ENCODE measurements around the gene SPEG. TPM values are rescaled to one million over a fixed set of nuclear protein-coding genes. Genes with fewer than 3 reads are reported as not detected.

SPEG gene
- total RNA-seq, 1 experiment from 2014 or later, result 26.2 TPM

DNA sequence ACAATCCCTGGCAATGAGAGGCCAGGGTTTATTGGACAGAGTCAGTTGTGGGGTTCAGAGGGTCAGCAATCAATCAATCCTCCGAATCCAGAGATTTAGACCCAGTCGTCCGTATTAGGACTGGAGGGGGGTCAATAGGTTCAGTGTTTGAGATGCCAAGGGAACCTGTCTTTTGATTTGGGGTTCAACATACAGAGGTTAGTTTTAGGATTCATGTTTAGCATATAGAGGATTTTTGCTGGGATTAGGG, 64.3 kb downstream of the SPEG start:
- H3K4me3 ChIP-seq, result peak overlapping the region; percentile 60
- no peaks in the 10 kb centered on the region for H3K9me3 ChIP-seq (replicated peaks)
- H3K27me3 ChIP-seq, result no peaks in the 10 kb centered on the region
- no peak for DNase-seq
- peak overlapping the region; percentile 35; the same call in 1 of the 2 replicates for H3K27ac ChIP-seq
- H3K4me1 ChIP-seq, result peaks cover 14% of the 10 kb centered on the region
- H3K36me3 ChIP-seq, result no peaks in the 10 kb centered on the region

DNA sequence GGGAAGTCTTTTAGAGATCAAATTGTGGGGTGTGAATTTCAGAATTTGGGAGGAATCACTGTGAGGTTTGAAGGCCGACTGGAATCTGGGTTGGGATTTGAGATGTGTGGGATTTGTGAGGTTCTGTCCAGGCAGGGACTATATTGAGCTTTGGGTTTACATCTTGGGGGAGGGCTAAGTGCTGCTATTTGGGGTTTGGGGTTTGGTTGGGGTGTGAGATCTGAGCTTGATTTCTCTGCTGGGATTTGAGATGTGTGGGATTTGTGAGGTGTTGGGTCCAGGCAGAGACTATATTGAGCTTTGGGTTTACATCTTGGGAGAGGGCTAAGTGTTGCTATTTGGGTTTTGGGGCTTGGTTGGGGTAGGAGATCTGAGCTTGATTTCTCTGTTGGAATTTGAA, 64.9 kb downstream of the SPEG start:
- Histone ChIP-seq H3K36me3 (no peaks in the 10 kb centered on the region; the same call in 1 of the 2 replicates), H3K9me3 (replicated peaks) (no peaks in the 10 kb centered on the region), H3K27ac (no peak overlapping the region), H3K4me1 (peaks cover 14% of the 10 kb centered on the region), H3K27me3 (no peaks in the 10 kb centered on the region), H3K4me3 (no peak overlapping the region; the same call in 1 of the 2 replicates)
- DNase-seq, result no peak

DNA sequence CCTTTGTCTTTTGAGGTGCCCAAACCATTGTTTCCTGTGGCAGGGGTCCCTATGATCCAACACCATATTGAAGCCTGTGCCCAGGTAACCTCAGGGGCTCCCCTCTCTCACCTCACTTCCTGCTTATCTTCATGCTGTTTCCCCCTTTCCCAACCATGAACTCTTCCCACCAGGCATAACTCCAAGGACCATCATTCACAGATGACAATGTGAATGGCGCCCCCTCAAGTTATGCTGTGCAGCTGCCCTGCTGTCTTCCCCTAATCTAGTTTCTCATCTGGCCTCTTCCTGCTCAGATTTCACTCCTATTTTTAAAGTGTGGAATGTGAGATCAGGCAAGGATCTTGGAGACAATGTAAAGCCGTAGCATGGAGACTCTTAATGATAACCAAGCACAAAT, 65.5 kb downstream of the SPEG start:
- DNase-seq, result peak; percentile 45 to 65
- H3K4me1 ChIP-seq, result peaks cover 14% of the 10 kb centered on the region
- no peaks in the 10 kb centered on the region; the same call in 1 of the 2 replicates for H3K36me3 ChIP-seq
- no peaks in the 10 kb centered on the region for H3K9me3 ChIP-seq (replicated peaks)
- no peaks in the 10 kb centered on the region for H3K27me3 ChIP-seq
- H3K4me3 ChIP-seq, result no peak overlapping the region
- H3K27ac ChIP-seq, result no peak overlapping the region

DNA sequence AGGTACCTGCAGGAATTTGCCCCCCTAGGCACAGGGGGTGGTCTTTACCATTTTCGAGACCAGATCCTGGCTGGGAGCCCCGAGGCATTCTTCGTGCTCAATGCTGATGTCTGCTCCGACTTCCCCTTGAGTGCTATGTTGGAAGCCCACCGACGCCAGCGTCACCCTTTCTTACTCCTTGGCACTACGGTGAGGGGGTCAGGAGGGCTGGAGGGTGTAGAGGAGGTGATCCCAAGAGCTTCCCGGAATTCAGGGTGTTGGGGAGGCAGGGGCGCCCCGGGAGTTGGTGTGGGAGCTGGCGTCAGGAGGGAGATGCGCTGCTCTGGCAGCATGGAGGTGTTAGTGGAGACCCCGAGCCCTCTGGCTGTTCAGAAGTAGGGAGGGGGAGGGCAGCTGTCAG, 67.2 kb downstream of the SPEG start:
- Histone ChIP-seq H3K4me3 (no peak overlapping the region), H3K27me3 (no peaks in the 10 kb centered on the region), H3K27ac (no peak overlapping the region), H3K9me3 (replicated peaks) (no peaks in the 10 kb centered on the region), H3K4me1 (peaks cover 8% of the 10 kb centered on the region; the same call in 1 of the 2 replicates), H3K36me3 (no peaks in the 10 kb centered on the region; the same call in 1 of the 2 replicates)
- no peak for DNase-seq

DNA sequence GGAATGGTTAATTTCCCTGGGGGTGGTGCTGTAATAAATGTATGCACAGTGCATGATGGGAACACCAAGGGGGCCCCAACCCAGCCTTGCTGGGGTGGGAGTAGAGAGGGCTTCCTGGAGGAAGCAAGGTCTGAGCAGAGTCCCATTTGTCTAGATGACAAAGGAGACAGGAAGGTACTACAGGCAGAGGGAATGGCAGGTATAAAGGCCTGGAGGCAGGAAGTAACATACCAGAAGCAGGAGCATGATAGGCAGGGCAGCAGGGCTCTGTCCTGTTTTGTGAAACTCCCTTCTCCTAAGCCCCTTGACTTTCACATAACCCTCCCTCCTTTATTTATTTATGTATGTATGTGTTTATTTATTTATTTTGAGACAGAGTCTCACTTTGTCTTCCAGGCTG, 68.0 kb downstream of the SPEG start:
- peaks cover 11% of the 10 kb centered on the region; the same call in 1 of the 2 replicates for H3K4me1 ChIP-seq
- H3K36me3 ChIP-seq, result no peaks in the 10 kb centered on the region; the same call in 1 of the 2 replicates
- no peaks in the 10 kb centered on the region for H3K9me3 ChIP-seq (replicated peaks)
- H3K27ac ChIP-seq, result no peak overlapping the region
- no peak overlapping the region for H3K4me3 ChIP-seq
- no peak for DNase-seq
- no peaks in the 10 kb centered on the region for H3K27me3 ChIP-seq

DNA sequence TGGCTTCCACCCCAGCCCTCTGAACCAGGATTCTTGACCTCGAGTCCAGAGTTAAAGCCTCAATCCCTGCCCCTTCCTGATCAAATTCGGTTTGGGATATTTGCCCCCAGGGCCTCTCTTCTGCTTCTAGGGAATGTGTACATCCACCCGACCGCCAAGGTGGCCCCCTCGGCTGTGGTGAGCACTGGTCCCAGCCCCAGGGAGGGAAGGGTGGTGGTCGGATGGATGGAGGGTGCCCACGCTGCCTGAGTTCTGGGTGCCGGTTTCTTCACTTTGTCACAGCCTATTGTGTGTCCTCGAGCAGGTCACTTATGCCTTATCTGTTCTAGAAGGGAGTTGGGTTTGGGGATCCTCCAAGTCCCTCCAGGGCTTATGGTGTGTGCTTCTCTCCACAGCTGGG, 70.9 kb downstream of the SPEG start:
- no peak for DNase-seq
- no peaks in the 10 kb centered on the region; the same call in 1 of the 2 replicates for H3K36me3 ChIP-seq
- peaks cover 21% of the 10 kb centered on the region for H3K4me1 ChIP-seq
- no peak overlapping the region for H3K27ac ChIP-seq
- no peaks in the 10 kb centered on the region for H3K27me3 ChIP-seq
- no peak overlapping the region for H3K4me3 ChIP-seq
- no peaks in the 10 kb centered on the region for H3K9me3 ChIP-seq (replicated peaks)

DNA sequence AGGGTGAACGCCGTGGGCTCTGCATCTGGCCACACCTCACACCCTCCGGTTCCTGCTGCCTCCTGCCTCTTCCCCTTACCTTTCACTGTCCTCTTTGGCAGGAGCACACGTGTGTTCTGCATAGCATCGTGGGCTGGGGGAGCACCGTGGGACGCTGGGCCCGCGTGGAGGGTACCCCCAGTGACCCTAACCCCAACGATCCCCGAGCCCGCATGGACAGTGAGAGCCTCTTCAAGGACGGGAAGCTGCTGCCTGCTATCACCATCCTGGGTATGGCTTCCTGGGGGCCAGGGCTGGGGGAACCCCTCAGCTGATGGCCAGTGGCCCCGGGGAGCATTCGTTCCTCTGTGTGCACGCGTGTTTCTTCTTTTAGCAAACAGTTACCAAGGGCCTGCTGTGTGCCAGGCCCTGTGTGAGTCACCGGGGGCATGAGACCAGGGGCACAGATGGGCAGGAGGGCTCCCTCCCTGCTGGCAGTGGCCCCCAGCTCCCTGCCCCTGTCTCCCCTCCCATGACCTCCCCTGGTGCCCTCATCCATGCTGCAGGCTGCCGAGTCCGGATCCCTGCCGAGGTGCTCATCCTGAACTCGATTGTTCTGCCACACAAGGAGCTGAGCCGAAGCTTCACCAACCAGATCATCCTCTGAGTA, 71.6 kb downstream of the SPEG start:
- Histone ChIP-seq H3K27me3 (no peaks in the 10 kb centered on the region), H3K27ac (no peak overlapping the region), H3K4me1 (peaks cover 28% of the 10 kb centered on the region), H3K4me3 (no peak overlapping the region), H3K9me3 (replicated peaks) (no peaks in the 10 kb centered on the region), H3K36me3 (no peaks in the 10 kb centered on the region; the same call in 1 of the 2 replicates)
- no peak for DNase-seq

DNA sequence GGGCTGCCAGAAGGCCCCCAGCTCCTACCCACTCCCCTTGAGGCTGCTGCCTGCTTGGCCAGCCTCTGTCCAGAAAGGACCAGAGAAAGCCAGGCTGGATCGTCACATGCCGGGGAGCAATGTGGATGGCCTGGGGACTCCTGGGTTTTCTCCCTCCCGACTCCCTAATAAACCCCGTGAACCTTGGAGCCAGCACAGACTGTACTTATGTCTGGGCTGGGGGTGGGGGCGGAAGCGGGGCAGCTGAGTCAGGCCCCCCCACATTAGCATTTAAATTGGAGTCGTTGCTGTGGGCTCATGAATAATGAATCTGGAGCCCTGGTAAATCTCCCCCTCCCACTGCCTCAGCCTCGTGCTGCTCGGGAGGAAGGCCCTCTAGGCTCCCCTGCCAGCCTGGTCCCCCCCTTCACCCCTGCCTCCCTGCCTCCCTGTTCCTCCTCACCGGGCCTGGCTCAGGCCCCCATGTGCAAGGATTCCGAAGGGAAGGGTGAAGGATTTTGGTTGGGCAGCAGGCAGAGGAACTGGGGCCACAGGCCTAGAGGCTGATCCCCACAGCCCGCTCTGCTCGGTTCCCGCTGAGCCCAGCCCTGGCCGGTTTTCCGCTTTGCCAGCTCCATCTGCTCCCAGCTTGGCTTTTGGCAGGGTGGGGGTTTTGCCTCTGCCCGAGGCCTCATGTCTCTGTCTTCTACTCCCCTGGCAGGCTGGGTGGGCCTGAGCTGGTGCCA, 72.3 kb downstream of the SPEG start:
- H3K4me1 ChIP-seq, result peaks cover 33% of the 10 kb centered on the region
- no peak overlapping the region for H3K4me3 ChIP-seq
- no peaks in the 10 kb centered on the region for H3K9me3 ChIP-seq (replicated peaks)
- H3K36me3 ChIP-seq, result no peaks in the 10 kb centered on the region; the same call in 1 of the 2 replicates
- no peak for DNase-seq
- no peaks in the 10 kb centered on the region for H3K27me3 ChIP-seq
- no peak overlapping the region for H3K27ac ChIP-seq

DNA sequence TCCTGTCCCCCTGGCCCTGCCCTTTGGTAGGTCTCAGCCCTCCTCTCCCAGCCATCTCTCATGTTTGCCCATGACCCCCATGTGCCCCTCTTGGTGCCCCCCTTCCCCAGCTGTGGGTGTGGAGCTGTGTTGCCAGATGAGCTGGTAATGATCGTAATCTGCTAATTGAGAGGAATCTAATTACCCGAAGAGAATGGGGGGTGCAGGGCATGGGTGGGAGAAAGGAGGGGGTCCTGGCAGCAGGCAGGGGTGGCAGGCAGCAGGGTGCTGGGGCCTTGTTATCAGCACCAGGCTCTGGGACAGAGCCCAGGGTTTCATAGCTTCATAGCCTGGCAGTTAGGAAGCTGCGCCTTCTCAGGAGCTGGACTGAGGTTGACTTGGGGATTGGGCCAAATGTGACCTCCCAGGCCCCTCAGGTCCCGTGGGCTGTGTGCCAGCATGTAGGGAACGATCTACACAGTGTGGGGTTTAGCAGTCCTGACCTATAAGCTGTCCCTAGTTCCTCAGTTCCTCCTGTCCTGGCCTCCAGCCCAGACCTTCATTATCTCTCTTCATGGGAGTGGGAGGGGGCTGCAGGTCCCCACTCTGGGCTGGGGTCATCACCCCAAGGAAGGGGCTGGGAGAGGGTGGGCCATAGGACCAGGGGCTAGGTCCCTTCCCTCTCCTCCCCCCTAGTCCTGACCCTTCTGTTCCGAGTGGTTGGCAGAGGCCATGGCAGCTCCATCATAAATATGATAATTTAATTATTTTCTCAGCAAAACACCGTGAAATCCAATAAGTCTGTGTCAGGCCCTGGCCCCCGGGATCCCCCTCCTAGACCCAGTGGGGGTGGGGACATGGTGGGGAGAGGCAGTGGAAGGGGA, 73.2 kb downstream of the SPEG start:
- no peak for DNase-seq
- Histone ChIP-seq H3K36me3 (no peaks in the 10 kb centered on the region; the same call in 1 of the 2 replicates), H3K9me3 (replicated peaks) (no peaks in the 10 kb centered on the region), H3K4me3 (no peak overlapping the region), H3K27me3 (no peaks in the 10 kb centered on the region), H3K4me1 (peaks cover 41% of the 10 kb centered on the region), H3K27ac (no peak overlapping the region)

DNA sequence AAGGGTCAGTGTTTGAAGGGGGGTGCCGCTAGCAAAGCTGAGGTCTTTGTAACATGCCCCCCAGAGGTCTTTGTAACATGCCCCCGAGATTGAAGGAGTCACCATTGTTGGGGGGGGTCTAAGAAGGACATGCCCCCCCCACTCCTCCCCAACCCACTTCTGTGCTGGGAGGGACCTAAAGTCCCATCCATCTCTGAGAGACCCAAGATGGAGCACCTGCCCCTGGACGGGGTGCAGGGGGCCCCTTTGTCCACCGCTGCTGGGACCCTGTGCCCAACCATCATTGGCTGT, 73.7 kb downstream of the SPEG start:
- no peaks in the 10 kb centered on the region for H3K27me3 ChIP-seq
- peaks cover 47% of the 10 kb centered on the region for H3K4me1 ChIP-seq
- H3K27ac ChIP-seq, result no peak overlapping the region
- H3K9me3 ChIP-seq (replicated peaks), result no peaks in the 10 kb centered on the region
- H3K4me3 ChIP-seq, result no peak overlapping the region
- no peak for DNase-seq
- H3K36me3 ChIP-seq, result no peaks in the 10 kb centered on the region; the same call in 1 of the 2 replicates

DNA sequence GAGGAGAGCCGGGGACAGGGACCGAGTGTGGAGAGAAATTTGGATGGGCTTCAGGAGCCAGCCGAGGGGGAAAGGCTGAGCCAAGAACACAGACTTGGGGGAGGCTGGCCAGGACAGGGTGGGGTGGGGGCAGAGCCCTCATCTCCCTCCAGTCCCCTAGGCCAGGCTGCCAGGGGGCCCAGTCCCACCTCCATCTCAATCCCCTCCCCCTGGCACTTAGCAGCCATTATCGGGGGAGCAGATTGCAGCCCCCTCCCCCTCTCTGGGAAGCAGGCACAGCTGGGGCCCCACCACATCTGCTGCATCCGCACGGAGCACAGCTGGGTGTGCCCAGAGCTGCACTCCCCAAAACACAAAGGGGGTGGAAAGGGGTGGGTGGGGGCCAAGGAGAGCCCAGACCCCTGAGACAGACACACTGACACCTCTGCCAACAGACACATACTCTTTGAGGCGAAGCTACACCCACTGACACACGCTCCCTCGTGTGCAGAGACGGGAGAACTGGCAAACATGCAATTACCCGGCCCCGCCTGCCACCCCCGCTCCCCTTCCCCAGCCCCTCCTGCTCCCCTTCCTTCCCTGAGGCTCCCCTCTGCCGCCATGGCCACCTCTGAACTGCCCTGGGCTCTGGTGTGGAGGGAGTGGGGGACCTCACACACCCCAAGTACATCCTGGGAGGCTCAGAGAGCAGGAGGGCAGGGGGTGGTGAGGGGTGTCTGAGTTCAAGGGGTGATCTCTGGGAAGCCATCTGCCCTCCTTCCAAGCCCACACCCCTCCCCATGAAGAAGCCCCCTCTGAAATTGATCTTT, 74.5 kb downstream of the SPEG start:
- no peaks in the 10 kb centered on the region for H3K27me3 ChIP-seq
- H3K27ac ChIP-seq, result no peak overlapping the region; the same call in 1 of the 2 replicates
- H3K4me1 ChIP-seq, result peaks cover 53% of the 10 kb centered on the region
- no peaks in the 10 kb centered on the region; the same call in 1 of the 2 replicates for H3K36me3 ChIP-seq
- no peaks in the 10 kb centered on the region for H3K9me3 ChIP-seq (replicated peaks)
- DNase-seq, result peak in 1 of 2 experiments; percentile 35
- H3K4me3 ChIP-seq, result peak overlapping the region; percentile 47

DNA sequence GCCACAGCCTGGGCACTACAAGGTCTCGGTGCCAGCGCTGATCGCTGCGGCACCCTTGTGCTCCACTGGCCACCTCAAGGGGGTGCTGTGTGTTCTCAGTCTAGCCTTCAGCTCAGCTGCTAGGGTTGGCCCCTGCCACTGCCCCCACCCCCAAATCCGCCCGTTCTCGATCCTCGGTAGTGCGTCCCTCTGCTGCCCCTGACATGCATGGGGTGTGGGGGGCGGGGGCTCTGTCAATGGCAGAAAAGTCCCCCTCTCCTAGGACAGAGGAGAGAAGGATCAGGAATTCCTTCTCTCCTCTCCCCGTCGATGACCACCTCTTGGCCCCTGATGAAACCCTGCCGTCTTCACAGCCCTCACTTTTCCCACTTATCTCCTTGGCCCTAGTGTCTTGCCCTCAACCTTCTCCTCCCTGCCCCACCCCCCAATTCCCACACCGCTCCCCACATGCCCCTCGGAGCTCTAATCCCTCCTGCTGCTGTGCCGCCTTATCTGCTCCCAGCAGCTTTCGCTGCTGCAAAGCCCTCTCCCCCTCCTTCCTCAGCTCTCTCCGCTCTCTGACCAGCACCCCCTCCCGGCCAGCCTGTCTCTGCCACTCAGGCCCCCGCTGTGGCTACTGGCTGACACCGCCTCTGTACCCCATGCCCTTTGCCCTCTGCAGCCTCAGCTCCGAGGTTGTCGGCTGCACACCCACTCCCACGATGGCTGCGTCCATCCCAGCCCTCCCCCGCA, 75.3 kb downstream of the SPEG start:
- Histone ChIP-seq H3K4me3 (peak overlapping the region; percentile 47), H3K27me3 (no peaks in the 10 kb centered on the region; the same call in 1 of the 2 replicates), H3K36me3 (no peaks in the 10 kb centered on the region), H3K27ac (peak overlapping the region; percentile 44), H3K4me1 (peaks cover 53% of the 10 kb centered on the region), H3K9me3 (replicated peaks) (no peaks in the 10 kb centered on the region)
- peak; percentile 82 to 85 for DNase-seq

DNA sequence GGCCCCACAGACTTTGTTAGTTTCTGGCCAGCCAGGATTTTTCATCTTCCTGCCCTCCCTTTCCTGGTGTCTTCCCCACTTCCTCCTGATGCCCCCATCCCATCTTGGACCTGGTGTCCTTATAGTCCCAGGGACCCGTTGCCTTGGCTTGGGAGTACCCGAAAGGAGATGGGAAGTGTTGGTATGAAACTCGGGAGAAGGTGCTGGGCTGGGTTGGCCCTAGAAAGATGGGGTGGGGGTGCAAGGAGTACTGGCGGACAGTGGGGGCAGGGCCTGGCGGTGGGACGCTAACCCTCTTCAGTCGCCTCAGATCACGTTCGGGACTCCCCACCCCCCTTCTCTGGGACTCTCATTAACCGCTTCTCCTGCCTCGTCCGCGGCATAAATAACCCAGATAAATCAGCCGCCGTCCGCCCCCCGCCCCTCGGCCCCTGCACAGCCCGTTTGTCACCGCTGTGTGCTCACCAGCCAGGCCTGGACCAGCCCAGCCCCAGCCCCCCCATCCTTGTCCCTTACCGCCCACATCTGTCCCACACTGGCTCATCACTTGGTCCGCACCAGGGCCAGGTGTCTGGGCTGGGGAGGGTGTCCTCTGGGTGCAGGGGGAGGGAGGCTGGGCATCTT, 76.0 kb downstream of the SPEG start:
- H3K4me1 ChIP-seq, result peaks cover 53% of the 10 kb centered on the region
- H3K4me3 ChIP-seq, result peak overlapping the region; percentile 47
- H3K9me3 ChIP-seq (replicated peaks), result no peaks in the 10 kb centered on the region
- H3K27ac ChIP-seq, result peak overlapping the region; percentile 44
- DNase-seq, result no peak
- H3K36me3 ChIP-seq, result no peaks in the 10 kb centered on the region
- H3K27me3 ChIP-seq, result no peaks in the 10 kb centered on the region; the same call in 1 of the 2 replicates
